K562 (cell line): ENCODE measurements around the gene SLC8A2. TPM values are rescaled to one million over a fixed set of nuclear protein-coding genes. Genes with fewer than 3 reads are reported as not detected.

Experiments
- C11orf30 ChIP-seq: fragments of 450-650 bp; IDR thresholded peaks from 2 replicates; pipeline ENCODE4 v1.6.1; 2016; ENCODE audit warnings: low read depth, mild to moderate bottlenecking
- ETV6 ChIP-seq, 3 experiments: fragments of 150-350 bp in 1 of 3; sonication (generic) in 1 of 3; formaldehyde crosslinking in 1 of 3; IDR thresholded peaks; 2 replicates each; pipeline versions ENCODE4 v1.6.1 to v1.8.0; 2014 to 2022; ENCODE audit warnings: borderline replicate concordance in 2 of 3, low read depth in 2 of 3, antibody characterized with exemption in 1 of 3, low read length in 1 of 3, mild to moderate bottlenecking in 1 of 3, missing genetic modification reagents in 1 of 3
- FUS ChIP-seq: fragments of 200-400 bp; formaldehyde crosslinking; optimal IDR thresholded peaks from 2 replicates; pipeline ENCODE3; 2017; ENCODE audit warnings: low read depth, low read length
- HMGN3 ChIP-seq: IDR thresholded peaks from 2 replicates; pipeline ENCODE4 v1.6.1; 2011; ENCODE audit warnings: borderline replicate concordance, low read depth, mild to moderate bottlenecking, mixed read lengths, low read length; ENCODE audit not compliant: insufficient read length; ENCODE audit errors: extremely low read depth
- MAZ ChIP-seq, 2 experiments: fragments of 450-650 bp in 1 of 2; sonication (generic) in 1 of 2; formaldehyde crosslinking; IDR thresholded peaks in 1 of 2; conservative IDR thresholded peaks in 1 of 2; 2 replicates each; pipeline versions ENCODE4 v1.4.0 to v1.5.0; 2020; ENCODE audit warnings: mild to moderate bottlenecking in 1 of 2, missing genetic modification reagents in 1 of 2
- MGA ChIP-seq: fragments of 450-650 bp; IDR thresholded peaks from 2 replicates; pipeline ENCODE4 v1.6.1; 2016; ENCODE audit warnings: mild to moderate bottlenecking, moderate library complexity
- XRCC5 ChIP-seq: fragments of 200-400 bp; formaldehyde crosslinking; IDR thresholded peaks from 2 replicates; pipeline ENCODE4 v1.6.1; 2017; ENCODE audit warnings: low read depth, mild to moderate bottlenecking, low read length
- ZNF778 ChIP-seq: fragments of 450-650 bp; formaldehyde crosslinking; IDR thresholded peaks from 2 replicates; pipeline ENCODE4 v1.4.0; 2020; ENCODE audit warnings: mild to moderate bottlenecking, moderate library complexity
- polyA plus RNA-seq, 8 experiments: library from polyadenylated mRNA; depleted of rRNA in 4 of 8; stranded (reverse) in 5 of 8; unstranded in 3 of 8; fragments of >200 nt; fragmentation: Nextera tagmentation in 2 of 8; fragmentation: Illumina TruSeq in 1 of 8; extraction: Ambion mirVana in 2 of 8; extraction: Trizol in 1 of 8; gene quantifications; 2 replicates each; pipeline versions ENCODE4 v1.2.1 to v1.2.3, GENCODE V29; 2011 to 2014; ENCODE audit warnings: inconsistent platforms in 1 of 8, missing spikeins in 1 of 8
- total RNA-seq, 7 experiments: library from RNA; depleted of rRNA in 6 of 7; stranded (reverse); fragments of >200 nt in 6 of 7; fragmentation: Illumina TruSeq in 2 of 7; extraction: Trizol in 2 of 7; gene quantifications; 2 replicates each; pipeline versions ENCODE4 v1.2.1 to v1.2.3, GENCODE V29; 2011 to 2021; ENCODE audit warnings: low replicate concordance in 1 of 7
- TF ChIP-seq, protein P1 (sequence below): sonication (generic); formaldehyde crosslinking; IDR thresholded peaks from 2 replicates; pipeline ENCODE4 v1.8.0; 2022; ENCODE audit warnings: mild to moderate bottlenecking, missing genetic modification reagents
- TF ChIP-seq, protein P2 (sequence below): fragments of 250-450 bp; sonication (Bioruptor Pico); IDR thresholded peaks from 2 replicates; pipeline ENCODE4 v1.8.0; 2022; ENCODE audit warnings: inconsistent platforms

The SLC8A2 gene
- total and polyA plus RNA-seq, 9 of the 15 experiments (the other 6 are each of a cell fraction or from before 2014, with no cell fraction given), result 0.07 to 0.66 (median 0.24) TPM; not detected in 3

GRCh38 chr19:47447470-47448359 is 24.0 kb downstream of the SLC8A2 start (continued):
- peak; percentile 94 for TF ChIP-seq MGA
- peak; percentile 89 for TF ChIP-seq HMGN3
- TF ChIP-seq XRCC5, result 0 out of 2 replicates have a peak, but pooled peaks have one; percentile 28
- no peak for TF ChIP-seq ZNF778 (CRISPR knock-in tag)
- TF ChIP-seq ETV6 (IDR thresholded peaks at IDR 0.05; ENCODE audit: borderline replicate concordance in 1 of 2, low read depth in 2 of 2, low read length in 1 of 2), result no peak
- TF ChIP-seq ETV6 (CRISPR knock-in tag; IDR thresholded peaks at IDR 0.05; ENCODE audit: borderline replicate concordance), result peak; percentile 85; the same call in 1 of the 2 replicates
- TF ChIP-seq, protein P1, sequence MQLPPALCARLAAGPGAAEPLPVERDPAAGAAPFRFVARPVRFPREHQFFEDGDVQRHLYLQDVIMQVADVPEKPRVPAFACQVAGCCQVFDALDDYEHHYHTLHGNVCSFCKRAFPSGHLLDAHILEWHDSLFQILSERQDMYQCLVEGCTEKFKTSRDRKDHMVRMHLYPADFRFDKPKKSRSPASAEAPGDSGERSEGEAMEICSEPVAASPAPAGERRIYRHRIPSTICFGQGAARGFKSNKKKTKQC (CRISPR knock-in tag), result peak; percentile 94; the same call in 1 of the 2 replicates
- no peak for TF ChIP-seq C11orf30
- TF ChIP-seq, protein P2, sequence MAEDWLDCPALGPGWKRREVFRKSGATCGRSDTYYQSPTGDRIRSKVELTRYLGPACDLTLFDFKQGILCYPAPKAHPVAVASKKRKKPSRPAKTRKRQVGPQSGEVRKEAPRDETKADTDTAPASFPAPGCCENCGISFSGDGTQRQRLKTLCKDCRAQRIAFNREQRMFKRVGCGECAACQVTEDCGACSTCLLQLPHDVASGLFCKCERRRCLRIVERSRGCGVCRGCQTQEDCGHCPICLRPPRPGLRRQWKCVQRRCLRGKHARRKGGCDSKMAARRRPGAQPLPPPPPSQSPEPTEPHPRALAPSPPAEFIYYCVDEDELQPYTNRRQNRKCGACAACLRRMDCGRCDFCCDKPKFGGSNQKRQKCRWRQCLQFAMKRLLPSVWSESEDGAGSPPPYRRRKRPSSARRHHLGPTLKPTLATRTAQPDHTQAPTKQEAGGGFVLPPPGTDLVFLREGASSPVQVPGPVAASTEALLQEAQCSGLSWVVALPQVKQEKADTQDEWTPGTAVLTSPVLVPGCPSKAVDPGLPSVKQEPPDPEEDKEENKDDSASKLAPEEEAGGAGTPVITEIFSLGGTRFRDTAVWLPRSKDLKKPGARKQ, result peak; percentile 67; the same call in 1 of the 2 replicates
- peak in 1 of 2 experiments; percentile 77; a peak in 2 of 4 replicates for TF ChIP-seq MAZ (CRISPR knock-in tag; conservative IDR thresholded peaks at IDR 0.05 in 1 of 2, IDR thresholded peaks at IDR 0.05 in 1 of 2)
- TF ChIP-seq FUS, result peak; percentile 61
